ENCODE data around the gene DDIAS. TPM values are rescaled to one million over a fixed set of nuclear protein-coding genes. Genes with fewer than 3 reads are reported as not detected.
A peak's percentile ranks its signal among the peaks of the same experiment; 100 is the strongest.

Gene DDIAS
- total and polyA plus RNA-seq, 2 donors (not counting 1 experiment from before 2014, with no cell fraction given): 2.3 to 3.0 TPM

DNA sequence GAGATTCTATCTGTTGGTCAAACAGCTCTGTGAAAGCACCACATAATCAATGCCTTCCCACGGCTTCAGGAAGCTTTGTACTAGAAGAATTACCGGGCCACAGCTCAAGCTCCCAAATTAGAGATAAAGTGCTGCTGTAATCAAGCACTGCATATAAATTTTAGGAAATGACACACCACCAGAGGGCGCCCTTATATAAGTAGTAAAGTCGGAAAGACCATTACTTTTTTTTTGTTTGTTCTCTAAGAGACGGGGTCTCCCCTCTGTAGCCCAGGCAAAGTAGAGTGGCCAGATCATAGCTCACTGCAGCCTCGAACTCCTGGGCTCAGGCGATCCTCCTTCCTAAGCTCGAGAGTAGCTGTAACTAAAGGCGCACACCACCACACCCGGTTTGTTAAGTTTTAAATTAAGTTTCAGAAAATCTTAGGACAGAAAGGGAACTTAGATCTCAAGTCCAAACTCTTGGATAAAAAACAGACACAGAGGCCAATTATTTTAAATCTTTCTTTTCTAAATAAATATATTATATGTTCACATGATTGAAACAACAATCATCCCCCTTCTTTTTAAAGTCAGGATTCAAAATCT lies 33.9 kb upstream of the DDIAS start:
- Histone ChIP-seq H3K36me3 (ENCODE audit: control insufficient read depth, insufficient read depth, low read length) (no peaks in the 10 kb centered on the region), H3K27ac (ENCODE audit: insufficient read depth, low read length) (no peak overlapping the region), H3K9ac (ENCODE audit: insufficient read depth, low read length) (no peak overlapping the region), H3K4me3 (replicated peaks in 1 of 4; ENCODE audit: control extremely low read depth in 1 of 4, insufficient read depth in 1 of 4, low read depth in 3 of 4, low read length in 4 of 4) (peak overlapping the region in 3 of 4 experiments; percentile 22 to 33 (median 30)), H4K20me1 (ENCODE audit: control insufficient read depth, extremely low read depth, insufficient read depth, low read length) (no peaks in the 10 kb centered on the region), H3K27me3 (ENCODE audit: control insufficient read depth, insufficient read depth, low read length) (no peaks in the 10 kb centered on the region), H3K79me2 (ENCODE audit: control insufficient read depth, insufficient read depth, low read length) (no peaks in the 10 kb centered on the region), H3K4me2 (ENCODE audit: extremely low read depth, insufficient read depth, low read length) (peak overlapping the region; percentile 41), H3K9me3 (ENCODE audit: control insufficient read depth, insufficient read depth, low read depth, low read length) (no peaks in the 10 kb centered on the region), H3K4me1 (ENCODE audit: control insufficient read depth, extremely low read depth, insufficient read depth, low read length) (peaks cover 5% of the 10 kb centered on the region), H2AFZ (ENCODE audit: low read length) (peak overlapping the region; percentile 91)
- TF ChIP-seq, protein P1, sequence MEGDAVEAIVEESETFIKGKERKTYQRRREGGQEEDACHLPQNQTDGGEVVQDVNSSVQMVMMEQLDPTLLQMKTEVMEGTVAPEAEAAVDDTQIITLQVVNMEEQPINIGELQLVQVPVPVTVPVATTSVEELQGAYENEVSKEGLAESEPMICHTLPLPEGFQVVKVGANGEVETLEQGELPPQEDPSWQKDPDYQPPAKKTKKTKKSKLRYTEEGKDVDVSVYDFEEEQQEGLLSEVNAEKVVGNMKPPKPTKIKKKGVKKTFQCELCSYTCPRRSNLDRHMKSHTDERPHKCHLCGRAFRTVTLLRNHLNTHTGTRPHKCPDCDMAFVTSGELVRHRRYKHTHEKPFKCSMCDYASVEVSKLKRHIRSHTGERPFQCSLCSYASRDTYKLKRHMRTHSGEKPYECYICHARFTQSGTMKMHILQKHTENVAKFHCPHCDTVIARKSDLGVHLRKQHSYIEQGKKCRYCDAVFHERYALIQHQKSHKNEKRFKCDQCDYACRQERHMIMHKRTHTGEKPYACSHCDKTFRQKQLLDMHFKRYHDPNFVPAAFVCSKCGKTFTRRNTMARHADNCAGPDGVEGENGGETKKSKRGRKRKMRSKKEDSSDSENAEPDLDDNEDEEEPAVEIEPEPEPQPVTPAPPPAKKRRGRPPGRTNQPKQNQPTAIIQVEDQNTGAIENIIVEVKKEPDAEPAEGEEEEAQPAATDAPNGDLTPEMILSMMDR (conservative IDR thresholded peaks at IDR 0.05 in 1 of 2, IDR thresholded peaks at IDR 0.05 in 1 of 2; ENCODE audit: low read depth in 1 of 2, low read length in 2 of 2): peak; percentile 60 to 62
- TF ChIP-seq EZH2 (IDR thresholded peaks at IDR 0.05; ENCODE audit: low read length, missing control alignments): no peak
- peak; percentile 65 to 87 for DNase-seq (ENCODE audit: low read depth in 2 of 2)

DNA sequence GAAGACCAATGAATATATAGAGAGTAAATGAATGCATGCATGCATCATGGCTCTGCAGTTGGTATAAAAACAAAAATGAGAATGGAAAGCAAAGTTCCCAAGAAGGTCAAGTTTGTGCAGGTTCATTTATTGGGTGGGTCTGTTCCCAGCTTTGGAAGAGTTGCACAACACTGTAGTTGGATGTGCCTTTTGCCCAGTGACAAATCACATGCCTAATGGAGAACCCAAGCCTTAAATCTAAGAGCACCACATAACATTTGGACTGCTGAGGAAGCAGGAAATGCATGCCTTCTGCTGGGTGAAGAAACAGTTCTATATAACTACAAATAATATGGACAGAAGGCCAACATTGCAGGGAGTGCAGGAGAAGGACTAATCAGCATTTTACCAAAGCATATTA lies 31.9 kb upstream of the DDIAS start:
- H3K27ac ChIP-seq (ENCODE audit: insufficient read depth, low read length): no peak overlapping the region
- H3K27me3 ChIP-seq (ENCODE audit: control insufficient read depth, insufficient read depth, low read length): no peaks in the 10 kb centered on the region
- no peaks in the 10 kb centered on the region for H3K4me1 ChIP-seq (ENCODE audit: control insufficient read depth, extremely low read depth, insufficient read depth, low read length)
- no peaks in the 10 kb centered on the region for H3K79me2 ChIP-seq (ENCODE audit: control insufficient read depth, insufficient read depth, low read length)
- H2AFZ ChIP-seq (ENCODE audit: low read length): no peak overlapping the region
- no peaks in the 10 kb centered on the region for H4K20me1 ChIP-seq (ENCODE audit: control insufficient read depth, extremely low read depth, insufficient read depth, low read length)
- H3K9me3 ChIP-seq (ENCODE audit: control insufficient read depth, insufficient read depth, low read depth, low read length): no peaks in the 10 kb centered on the region
- H3K36me3 ChIP-seq (ENCODE audit: control insufficient read depth, insufficient read depth, low read length): no peaks in the 10 kb centered on the region
- no peak overlapping the region for H3K4me2 ChIP-seq (ENCODE audit: extremely low read depth, insufficient read depth, low read length)
- no peak overlapping the region for H3K4me3 ChIP-seq (replicated peaks in 1 of 4; ENCODE audit: control extremely low read depth in 1 of 4, insufficient read depth in 1 of 4, low read depth in 3 of 4, low read length in 4 of 4)
- peak in 1 of 2 donors; percentile 73 for DNase-seq (ENCODE audit: low read depth in 2 of 2)
- TF ChIP-seq, protein P1 (conservative IDR thresholded peaks at IDR 0.05 in 1 of 2, IDR thresholded peaks at IDR 0.05 in 1 of 2; ENCODE audit: low read depth in 1 of 2, low read length in 2 of 2): no peak
- no peak for TF ChIP-seq EZH2 (IDR thresholded peaks at IDR 0.05; ENCODE audit: low read length, missing control alignments)
- no peak overlapping the region for H3K9ac ChIP-seq (ENCODE audit: insufficient read depth, low read length)

DNA sequence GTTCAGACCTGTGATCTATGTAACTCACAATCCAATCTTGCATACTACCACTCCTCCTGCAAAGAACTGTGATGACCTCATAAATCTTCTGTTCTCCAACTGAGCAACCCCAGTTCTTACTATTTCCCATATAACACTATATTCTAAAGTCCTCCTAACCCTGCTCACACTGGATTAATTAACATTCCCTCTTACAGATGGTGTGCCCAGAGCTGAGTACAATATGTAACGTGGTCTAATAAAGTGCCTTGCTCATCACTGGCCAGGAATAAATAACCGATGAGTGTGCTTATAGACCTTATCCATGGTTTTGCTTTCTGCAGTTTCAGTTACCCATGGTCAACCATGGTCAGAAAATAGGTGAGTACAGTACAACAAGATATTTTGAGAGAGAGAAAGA lies 29.9 kb upstream of the DDIAS start:
- Histone ChIP-seq H3K27me3 (ENCODE audit: control insufficient read depth, insufficient read depth, low read length) (no peaks in the 10 kb centered on the region), H3K9me3 (ENCODE audit: control insufficient read depth, insufficient read depth, low read depth, low read length) (no peaks in the 10 kb centered on the region), H3K9ac (ENCODE audit: insufficient read depth, low read length) (no peak overlapping the region), H3K4me3 (replicated peaks in 1 of 4; ENCODE audit: control extremely low read depth in 1 of 4, insufficient read depth in 1 of 4, low read depth in 3 of 4, low read length in 4 of 4) (no peak overlapping the region), H3K36me3 (ENCODE audit: control insufficient read depth, insufficient read depth, low read length) (no peaks in the 10 kb centered on the region), H3K27ac (ENCODE audit: insufficient read depth, low read length) (no peak overlapping the region), H2AFZ (ENCODE audit: low read length) (no peak overlapping the region), H3K79me2 (ENCODE audit: control insufficient read depth, insufficient read depth, low read length) (no peaks in the 10 kb centered on the region), H3K4me2 (ENCODE audit: extremely low read depth, insufficient read depth, low read length) (no peak overlapping the region), H3K4me1 (ENCODE audit: control insufficient read depth, extremely low read depth, insufficient read depth, low read length) (no peaks in the 10 kb centered on the region), H4K20me1 (ENCODE audit: control insufficient read depth, extremely low read depth, insufficient read depth, low read length) (no peaks in the 10 kb centered on the region)
- TF ChIP-seq, protein P1 (conservative IDR thresholded peaks at IDR 0.05 in 1 of 2, IDR thresholded peaks at IDR 0.05 in 1 of 2; ENCODE audit: low read depth in 1 of 2, low read length in 2 of 2): no peak
- TF ChIP-seq EZH2 (IDR thresholded peaks at IDR 0.05; ENCODE audit: low read length, missing control alignments): no peak
- DNase-seq (ENCODE audit: low read depth in 2 of 2): no peak
